ENCODE data around the gene METTL3.

METTL3 gene

GRCh38 chr14:21527318-21527679 is 16.2 kb upstream of the METTL3 start:
- in situ Hi-C loops (cut with MboI; ENCODE audit: low sequenced_read_pairs) = no loop called here

- in situ Hi-C loops (cut with MboI; ENCODE audit: low sequenced_read_pairs) = no loop called here
Observed at GRCh38 chr14:21526672-21527317, 15.7 kb upstream of the METTL3 start.

- in situ Hi-C loops (cut with MboI; ENCODE audit: low sequenced_read_pairs) = no loop called here
Observed at GRCh38 chr14:21525962-21526671, 15.0 kb upstream of the METTL3 start, which contains the start of gene SALL2. Gene SALL2 (minus strand): TSS chr14:21526346. CDS start chr14:21526127, 219 bp downstream.

- in situ Hi-C loops (cut with MboI; ENCODE audit: low sequenced_read_pairs) = no loop called here
Observed at GRCh38 chr14:21525571-21525961, 14.4 kb upstream of the METTL3 start.

- in situ Hi-C loops (cut with MboI; ENCODE audit: low sequenced_read_pairs) = no loop called here
Observed at GRCh38 chr14:21524575-21525490, 13.7 kb upstream of the METTL3 start.

GRCh38 chr14:21523203-21523602 is 12.1 kb upstream of the METTL3 start:
- in situ Hi-C loops (cut with MboI; ENCODE audit: low sequenced_read_pairs) = no loop called here

- in situ Hi-C loops (cut with MboI; ENCODE audit: low sequenced_read_pairs) = no loop called here
Observed at GRCh38 chr14:21521501-21521900, 10.4 kb upstream of the METTL3 start.

GRCh38 chr14:21520767-21521166 is 9.6 kb upstream of the METTL3 start:
- in situ Hi-C loops (cut with MboI; ENCODE audit: low sequenced_read_pairs) = no loop called here

GRCh38 chr14:21518725-21519124 is 7.6 kb upstream of the METTL3 start:
- in situ Hi-C loops (cut with MboI; ENCODE audit: low sequenced_read_pairs) = no loop called here

GRCh38 chr14:21514341-21514740 is 3.2 kb upstream of the METTL3 start:
- in situ Hi-C loops (cut with MboI; ENCODE audit: low sequenced_read_pairs) = no loop called here

GRCh38 chr14:21509432-21510143 is 1.6 kb downstream of the METTL3 start:
- in situ Hi-C loops (cut with MboI; ENCODE audit: low sequenced_read_pairs) = no loop called here

- in situ Hi-C loops (cut with MboI; ENCODE audit: low sequenced_read_pairs) = no loop called here
Observed at GRCh38 chr14:21506557-21506956, 4.6 kb downstream of the METTL3 start.

- in situ Hi-C loops (cut with MboI; ENCODE audit: low sequenced_read_pairs) = no loop called here
Observed at GRCh38 chr14:21505012-21505553, 6.1 kb downstream of the METTL3 start.

- in situ Hi-C loops (cut with MboI; ENCODE audit: low sequenced_read_pairs) = no loop called here
Observed at GRCh38 chr14:21503376-21503775, 7.8 kb downstream of the METTL3 start.

- in situ Hi-C loops (cut with MboI; ENCODE audit: low sequenced_read_pairs) = no loop called here
Observed at GRCh38 chr14:21501568-21501967, 9.6 kb downstream of the METTL3 start.

GRCh38 chr14:21498540-21499526 is 12.3 kb downstream of the METTL3 start:
- in situ Hi-C loops (cut with MboI; ENCODE audit: low sequenced_read_pairs) = no loop called here

GRCh38 chr14:21496453-21496852 is 14.7 kb downstream of the METTL3 start:
- in situ Hi-C loops (cut with MboI; ENCODE audit: low sequenced_read_pairs) = no loop called here

- in situ Hi-C loops (cut with MboI; ENCODE audit: low sequenced_read_pairs) = no loop called here
Observed at GRCh38 chr14:21494902-21495762, 16.0 kb downstream of the METTL3 start.

Data from HL-60/S4 (cell line).